Fibroblast of villous mesenchyme (primary cell): ENCODE results near the gene TSHZ2. TPM values are rescaled to one million over a fixed set of nuclear protein-coding genes. Genes with fewer than 3 reads are reported as not detected.

Experiments used
- DNase-seq: peaks from one replicate; pipeline ENCODE4 v3.0.0-alpha.2; 2010; ENCODE audit warnings: low read depth
- H3K4me3 ChIP-seq: 2 replicates; pipeline ENCODE4 v1.5.1; 2011; ENCODE audit warnings: low read depth, mild to moderate bottlenecking, low read length
- total RNA-seq: library from RNA; depleted of rRNA; stranded (reverse); fragments of >200 nt; gene quantifications from 2 replicates; pipeline ENCODE4 v1.2.3, GENCODE V29; 2012
- TF ChIP-seq, protein P1 (sequence below): IDR thresholded peaks from 2 replicates; pipeline ENCODE4 v1.5.1; 2012; ENCODE audit warnings: low read depth, mild to moderate bottlenecking, low read length; ENCODE audit not compliant: insufficient read depth

TSHZ2 gene
- total RNA-seq, 1 donor, result 2.6 TPM

DNA sequence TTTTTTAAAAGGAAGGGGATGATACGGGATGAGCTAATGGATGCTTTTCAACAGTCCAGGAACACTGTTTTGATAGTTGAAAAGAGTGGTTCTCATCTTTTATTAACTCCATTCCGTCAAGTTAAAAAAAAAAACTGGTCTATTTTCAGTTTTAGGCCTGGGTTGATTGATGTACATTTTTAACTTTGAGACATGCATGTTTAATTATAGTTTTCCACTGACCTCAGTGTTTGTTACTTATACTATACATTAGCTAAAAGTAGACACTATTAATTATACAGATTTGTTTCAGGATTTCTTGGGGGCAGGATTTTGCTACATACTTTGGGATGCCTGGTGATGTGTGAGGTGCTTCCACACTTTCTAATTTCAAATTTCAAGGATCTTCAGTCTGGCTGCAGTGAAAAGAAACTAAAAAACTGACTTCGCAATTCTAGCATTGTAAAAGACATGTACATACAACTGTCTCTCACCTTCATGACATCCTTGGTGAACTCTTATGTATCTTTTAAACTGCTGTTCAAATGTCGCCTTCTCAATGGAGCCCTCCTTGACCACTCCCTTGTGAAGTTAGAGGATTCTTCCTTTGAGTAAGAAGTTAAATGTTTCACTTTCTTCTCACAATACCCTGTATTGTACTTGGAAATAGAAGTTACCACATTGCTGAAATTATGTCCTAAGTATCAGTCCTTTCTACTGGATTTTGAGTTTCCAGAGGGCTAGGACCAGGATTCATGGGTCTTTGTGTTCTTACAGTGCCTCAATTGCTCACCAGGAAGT, 101.7 kb downstream of the TSHZ2 start:
- H3K4me3 ChIP-seq, result no peak overlapping the region
- TF ChIP-seq, protein P1, sequence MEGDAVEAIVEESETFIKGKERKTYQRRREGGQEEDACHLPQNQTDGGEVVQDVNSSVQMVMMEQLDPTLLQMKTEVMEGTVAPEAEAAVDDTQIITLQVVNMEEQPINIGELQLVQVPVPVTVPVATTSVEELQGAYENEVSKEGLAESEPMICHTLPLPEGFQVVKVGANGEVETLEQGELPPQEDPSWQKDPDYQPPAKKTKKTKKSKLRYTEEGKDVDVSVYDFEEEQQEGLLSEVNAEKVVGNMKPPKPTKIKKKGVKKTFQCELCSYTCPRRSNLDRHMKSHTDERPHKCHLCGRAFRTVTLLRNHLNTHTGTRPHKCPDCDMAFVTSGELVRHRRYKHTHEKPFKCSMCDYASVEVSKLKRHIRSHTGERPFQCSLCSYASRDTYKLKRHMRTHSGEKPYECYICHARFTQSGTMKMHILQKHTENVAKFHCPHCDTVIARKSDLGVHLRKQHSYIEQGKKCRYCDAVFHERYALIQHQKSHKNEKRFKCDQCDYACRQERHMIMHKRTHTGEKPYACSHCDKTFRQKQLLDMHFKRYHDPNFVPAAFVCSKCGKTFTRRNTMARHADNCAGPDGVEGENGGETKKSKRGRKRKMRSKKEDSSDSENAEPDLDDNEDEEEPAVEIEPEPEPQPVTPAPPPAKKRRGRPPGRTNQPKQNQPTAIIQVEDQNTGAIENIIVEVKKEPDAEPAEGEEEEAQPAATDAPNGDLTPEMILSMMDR, result no peak
- DNase-seq, result no peak

DNA sequence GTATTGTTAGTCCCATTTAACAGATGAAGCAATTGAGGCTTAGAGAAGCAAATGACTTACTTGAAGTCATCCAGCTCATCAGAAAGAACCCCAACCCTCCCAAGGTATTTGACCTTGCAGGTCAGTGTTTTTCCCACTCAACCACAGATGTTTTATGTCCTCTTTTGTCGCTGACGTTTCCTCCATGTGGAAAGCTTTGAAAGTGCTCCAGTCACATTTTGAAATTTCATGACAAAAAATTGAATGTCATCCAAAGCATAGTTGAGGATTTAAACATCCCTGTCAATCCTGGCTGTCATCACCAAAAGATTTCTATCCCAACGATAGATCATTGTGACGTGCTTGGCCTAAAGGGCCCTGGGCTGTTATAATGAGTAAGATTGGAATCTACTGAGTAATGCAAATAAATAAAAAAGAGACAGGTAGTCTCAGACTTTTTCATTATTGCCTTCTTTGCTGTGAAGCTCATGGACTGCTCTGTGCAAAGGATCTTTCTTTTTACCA, 102.7 kb downstream of the TSHZ2 start:
- DNase-seq, result peak; percentile 37
- H3K4me3 ChIP-seq, result no peak overlapping the region
- TF ChIP-seq, protein P1, result no peak

DNA sequence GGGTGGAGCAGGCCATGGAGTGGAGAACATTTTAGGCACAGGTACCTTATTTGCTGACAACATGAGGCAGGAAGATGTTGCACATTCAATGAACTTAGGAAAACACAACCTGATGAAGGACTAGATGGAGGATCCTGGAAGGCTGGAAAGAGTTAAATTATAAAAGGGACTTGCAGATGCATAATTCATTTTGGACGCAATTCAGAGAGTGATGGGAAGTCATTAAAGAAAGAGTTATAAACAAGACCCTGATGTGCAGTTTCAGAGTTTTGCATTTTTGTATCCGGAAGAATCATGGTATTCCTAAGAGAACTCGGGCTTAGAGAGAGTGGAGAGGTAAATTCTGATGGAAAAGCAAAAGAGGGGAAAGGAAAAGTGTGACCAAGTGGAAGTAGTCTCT, 104.5 kb downstream of the TSHZ2 start:
- no peak overlapping the region for H3K4me3 ChIP-seq
- DNase-seq, result no peak
- TF ChIP-seq, protein P1, result no peak

DNA sequence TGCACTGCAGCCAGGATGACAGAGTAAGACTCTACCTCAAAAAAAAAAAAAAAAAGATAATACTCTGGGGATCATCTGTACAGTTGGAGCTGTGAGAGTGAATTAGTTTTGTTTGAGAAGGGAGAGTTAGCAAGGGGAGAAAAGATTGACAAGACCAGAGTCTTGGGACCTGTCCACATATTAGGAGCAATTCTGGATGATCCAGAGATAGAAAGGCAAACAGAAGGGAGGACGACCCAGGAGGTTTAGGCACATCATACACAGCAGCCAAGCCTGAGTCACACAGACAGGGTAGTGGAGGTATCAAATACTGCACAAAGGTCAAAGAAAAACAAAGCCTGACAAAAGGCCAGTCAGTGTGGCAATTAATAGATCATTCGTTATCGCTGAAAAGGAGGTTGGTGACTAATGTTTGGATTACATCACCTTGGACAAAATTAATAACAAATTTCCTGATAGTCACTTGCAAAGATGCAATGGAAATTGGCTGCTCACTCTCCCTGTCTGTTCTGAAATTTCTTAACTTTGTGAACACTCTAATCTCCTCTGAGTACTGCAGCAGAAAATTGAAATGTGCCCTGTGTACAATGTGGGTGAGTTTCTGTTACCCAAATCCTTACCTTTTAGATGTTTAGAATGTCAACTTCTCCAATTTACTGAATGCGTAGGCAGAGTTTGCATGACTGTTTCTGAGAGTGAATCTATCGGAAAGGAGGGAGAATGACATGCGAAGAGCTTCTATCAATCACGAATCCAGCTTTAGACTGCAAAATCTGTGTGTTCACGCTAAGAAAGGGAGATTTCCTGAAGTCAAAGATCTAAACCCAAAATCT, 105.4 kb downstream of the TSHZ2 start:
- TF ChIP-seq, protein P1, result no peak
- no peak overlapping the region for H3K4me3 ChIP-seq
- peak; percentile 14 for DNase-seq

DNA sequence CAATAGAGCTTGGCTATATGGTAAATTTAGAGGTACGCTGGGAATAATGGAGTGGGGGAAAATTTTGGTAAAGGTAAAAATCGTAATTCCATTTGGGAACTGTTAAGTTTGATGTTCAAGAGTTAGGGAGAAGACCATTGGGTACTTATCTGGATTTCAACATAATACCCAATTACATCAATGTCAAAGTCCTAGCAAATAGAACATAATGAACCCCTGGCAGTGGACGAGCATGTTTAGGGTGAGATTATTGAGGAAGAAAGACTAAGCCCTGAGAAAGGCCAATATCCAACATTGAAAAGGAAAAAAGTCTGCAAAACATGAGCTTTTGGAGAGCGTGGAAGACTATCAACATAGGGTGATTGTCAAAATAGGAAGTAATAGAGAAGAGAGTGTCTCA, 106.6 kb downstream of the TSHZ2 start:
- no peak for DNase-seq
- no peak overlapping the region for H3K4me3 ChIP-seq
- TF ChIP-seq, protein P1, result no peak

DNA sequence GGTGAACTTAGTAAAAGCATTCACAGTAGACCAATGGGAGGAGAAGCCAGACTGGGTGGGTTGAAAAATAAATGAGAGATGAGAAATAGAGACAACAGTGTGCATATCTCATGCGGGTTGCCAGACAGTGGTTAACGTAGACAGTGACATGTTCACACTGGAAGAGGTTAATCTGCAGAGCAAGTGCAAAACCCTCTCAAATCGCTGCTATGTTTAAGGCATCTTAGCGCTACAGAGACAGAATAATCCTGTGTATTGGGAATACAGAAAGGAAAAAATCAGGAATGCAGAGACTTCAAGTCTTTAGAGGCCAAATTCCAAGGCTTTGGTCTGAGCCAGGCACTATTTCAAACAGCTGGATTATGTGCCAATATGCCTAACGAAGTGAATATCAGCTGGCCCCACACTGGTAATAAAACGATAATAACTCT, 107.1 kb downstream of the TSHZ2 start:
- no peak for DNase-seq
- no peak overlapping the region for H3K4me3 ChIP-seq
- TF ChIP-seq, protein P1, result no peak
